Breast epithelium (tissue), 4 donors: ENCODE measurements around the gene DES. TPM values are rescaled to one million over a fixed set of nuclear protein-coding genes. Genes with fewer than 3 reads are reported as not detected.

Experiments used
- DNase-seq, 2 donors: peaks; one replicate each; pipeline ENCODE4 v3.0.0-alpha.2; 2019; ENCODE audit warnings: low spot score in 2 of 2
- H3K27ac ChIP-seq, 2 donors: fragments of 200-600 bp; sonication (generic) in 1 of 2; one replicate each; pipeline ENCODE4 v1.5.1; 2016 to 2019; ENCODE audit warnings: mild to moderate bottlenecking in 1 of 2
- H3K27me3 ChIP-seq, 2 donors: fragments of 200-600 bp; sonication (generic) in 1 of 2; one replicate each; pipeline versions ENCODE4 v1.5.1 to v1.6.0; 2017 to 2019; ENCODE audit warnings: control low read depth in 1 of 2, mild to moderate bottlenecking in 1 of 2
- H3K36me3 ChIP-seq: fragments of 200-600 bp; one replicate; pipeline ENCODE4 v1.5.1; 2019
- H3K4me1 ChIP-seq, 2 donors: fragments of 200-600 bp; sonication (generic); one replicate each; pipeline ENCODE4 v1.5.1; 2016 to 2019; ENCODE audit warnings: control low read depth in 1 of 2
- H3K4me3 ChIP-seq, 3 donors: fragments of 200-600 bp; sonication (generic); 1 replicate in 2 of 3; 2 replicates in 1 of 3; pipeline ENCODE4 v1.5.1; 2016 to 2019; ENCODE audit warnings: mild to moderate bottlenecking in 3 of 3, moderate library complexity in 2 of 3
- H3K9me3 ChIP-seq, 2 donors: fragments of 200-600 bp; sonication (generic) in 1 of 2; one replicate each; pipeline ENCODE4 v1.5.1; 2016 to 2019; ENCODE audit warnings: control low read depth in 1 of 2
- POLR2A ChIP-seq: fragments of 450-650 bp; IDR thresholded peaks from one replicate; pipeline ENCODE4 v1.6.1; 2016; ENCODE audit warnings: antibody characterized with exemption, mild to moderate bottlenecking, moderate library complexity
- POLR2AphosphoS5 ChIP-seq, 3 donors: sonication (generic); formaldehyde crosslinking; IDR thresholded peaks; one replicate each; pipeline ENCODE4 v1.6.1; 2017; ENCODE audit warnings: antibody characterized with exemption in 3 of 3
- intact Hi-C: fragments of 100-400 bp; cut with DNase I; formaldehyde crosslinking; loops from one replicate; pipeline ENCODE4 v1.15.1; 2023; ENCODE audit warnings: low total_unique reads
- total RNA-seq, 3 donors: library from RNA; depleted of rRNA; stranded (reverse); fragments of >200 nt; gene quantifications; one replicate each; pipeline ENCODE4 v1.1.0, GENCODE V29; 2016
- TF ChIP-seq, protein P1 (sequence below), 3 donors: fragments of 450-650 bp; IDR thresholded peaks; one replicate each; pipeline ENCODE4 v1.5.1; 2016 to 2017; ENCODE audit warnings: antibody characterized with exemption in 3 of 3, mild to moderate bottlenecking in 3 of 3, moderate library complexity in 3 of 3

The DES gene
- total RNA-seq, 3 donors from 2014 or later, result 17.1 to 29.6 (median 29.5) TPM

DNA sequence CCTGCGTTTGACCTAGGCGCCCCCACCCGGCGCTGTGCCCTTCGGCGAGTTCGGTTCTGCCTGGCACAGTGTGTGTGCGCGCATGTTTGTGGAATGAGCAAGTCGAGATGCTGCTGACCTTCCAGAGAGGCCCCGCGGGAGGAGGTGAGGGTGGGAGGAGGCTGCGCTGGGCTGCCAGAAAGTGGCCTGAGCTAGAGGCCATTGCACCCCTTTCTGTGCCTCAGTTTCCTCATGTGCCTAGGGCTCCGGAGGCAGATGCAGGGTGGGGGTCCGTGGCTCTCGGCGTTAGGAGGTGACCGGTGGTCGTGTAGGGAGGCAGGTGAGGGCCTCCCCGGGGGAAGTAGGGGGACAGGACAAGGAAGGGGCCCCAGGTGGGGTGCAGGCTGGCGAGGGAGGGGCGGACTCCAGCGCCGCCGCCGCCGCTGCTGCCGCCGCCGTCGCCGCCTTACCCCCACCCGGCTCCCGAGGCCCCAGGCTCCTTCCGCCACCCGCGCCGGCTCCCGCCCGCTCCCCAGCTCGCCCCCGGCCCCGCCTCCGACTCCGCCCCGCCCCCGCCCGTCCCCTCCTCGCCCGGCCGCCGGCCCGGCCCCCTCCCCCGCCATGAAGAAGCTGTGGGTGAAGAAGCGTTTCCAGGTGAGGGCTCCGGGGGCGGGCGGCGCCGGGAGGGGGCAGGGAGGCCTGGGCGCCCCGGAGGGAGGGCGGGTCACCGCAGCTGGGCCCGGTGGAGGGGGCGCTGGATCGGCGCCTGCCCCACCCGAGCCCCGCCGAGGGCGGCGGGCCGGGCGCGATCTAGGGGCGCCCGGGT, 23.5 kb downstream of the DES start:
- H3K9me3 ChIP-seq, result no peaks in the 10 kb centered on the region
- H3K4me3 ChIP-seq, result peak overlapping the region; percentile 41 to 89 (median 70)
- H3K36me3 ChIP-seq, result no peaks in the 10 kb centered on the region
- no peaks in the 10 kb centered on the region for H3K4me1 ChIP-seq
- intact Hi-C loops, result no loop called here
- H3K27ac ChIP-seq, result peak overlapping the region; percentile 79 to 86
- DNase-seq, result peak in 1 of 2 donors; percentile 42
- TF ChIP-seq POLR2A (no peak), POLR2AphosphoS5 (IDR thresholded peaks at IDR 0.05) (no peak)
- TF ChIP-seq, protein P1, sequence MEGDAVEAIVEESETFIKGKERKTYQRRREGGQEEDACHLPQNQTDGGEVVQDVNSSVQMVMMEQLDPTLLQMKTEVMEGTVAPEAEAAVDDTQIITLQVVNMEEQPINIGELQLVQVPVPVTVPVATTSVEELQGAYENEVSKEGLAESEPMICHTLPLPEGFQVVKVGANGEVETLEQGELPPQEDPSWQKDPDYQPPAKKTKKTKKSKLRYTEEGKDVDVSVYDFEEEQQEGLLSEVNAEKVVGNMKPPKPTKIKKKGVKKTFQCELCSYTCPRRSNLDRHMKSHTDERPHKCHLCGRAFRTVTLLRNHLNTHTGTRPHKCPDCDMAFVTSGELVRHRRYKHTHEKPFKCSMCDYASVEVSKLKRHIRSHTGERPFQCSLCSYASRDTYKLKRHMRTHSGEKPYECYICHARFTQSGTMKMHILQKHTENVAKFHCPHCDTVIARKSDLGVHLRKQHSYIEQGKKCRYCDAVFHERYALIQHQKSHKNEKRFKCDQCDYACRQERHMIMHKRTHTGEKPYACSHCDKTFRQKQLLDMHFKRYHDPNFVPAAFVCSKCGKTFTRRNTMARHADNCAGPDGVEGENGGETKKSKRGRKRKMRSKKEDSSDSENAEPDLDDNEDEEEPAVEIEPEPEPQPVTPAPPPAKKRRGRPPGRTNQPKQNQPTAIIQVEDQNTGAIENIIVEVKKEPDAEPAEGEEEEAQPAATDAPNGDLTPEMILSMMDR (IDR thresholded peaks at IDR 0.05), result no peak
- H3K27me3 ChIP-seq, result no peaks in the 10 kb centered on the region

DNA sequence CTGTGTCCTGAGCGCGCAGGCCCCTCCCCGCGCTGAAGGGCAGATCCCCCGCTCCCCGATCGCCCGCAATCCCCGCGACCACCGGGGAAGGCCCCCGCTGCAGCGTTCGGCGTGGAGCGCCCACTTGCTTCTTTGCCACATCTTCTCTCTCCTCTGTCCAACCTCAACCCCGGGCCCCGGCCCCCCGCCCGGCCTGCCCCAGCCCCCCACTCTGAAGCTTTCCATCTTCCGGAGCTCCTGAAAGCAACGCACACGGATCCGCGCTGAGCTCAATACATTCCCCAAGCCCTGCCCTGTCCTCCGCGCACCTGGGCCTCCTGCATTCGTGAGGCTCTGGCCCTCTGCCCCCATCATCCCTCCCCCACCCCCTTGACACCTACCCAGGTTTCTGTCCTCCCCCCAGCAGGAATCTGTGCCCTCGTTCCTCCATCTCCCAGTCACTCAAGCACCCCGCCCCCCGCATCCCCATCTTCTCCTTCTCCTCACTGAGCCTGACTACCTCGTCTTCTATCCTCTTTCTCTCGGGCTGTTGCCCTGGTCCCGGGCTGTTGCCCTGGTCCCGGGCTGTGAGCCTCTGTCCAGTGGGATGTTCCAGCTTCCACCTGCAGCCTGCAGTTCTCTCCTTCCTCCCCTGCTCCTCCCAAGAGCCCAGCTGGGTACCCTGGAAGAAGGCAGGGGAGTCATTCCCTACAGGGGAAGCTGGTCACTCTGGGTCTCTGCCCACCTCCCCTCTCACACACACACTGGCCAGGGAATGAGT, 24.3 kb downstream of the DES start:
- H3K4me1 ChIP-seq, result no peaks in the 10 kb centered on the region
- DNase-seq, result no peak
- no peaks in the 10 kb centered on the region for H3K36me3 ChIP-seq
- no peaks in the 10 kb centered on the region for H3K27me3 ChIP-seq
- H3K4me3 ChIP-seq, result peak overlapping the region; percentile 41 to 89 (median 70)
- TF ChIP-seq POLR2A, result no peak
- TF ChIP-seq, protein P1 (IDR thresholded peaks at IDR 0.05), result no peak
- no peak for TF ChIP-seq POLR2AphosphoS5 (IDR thresholded peaks at IDR 0.05)
- H3K27ac ChIP-seq, result peak overlapping the region; percentile 79 to 86
- no peaks in the 10 kb centered on the region for H3K9me3 ChIP-seq
- intact Hi-C loops, result no loop called here

DNA sequence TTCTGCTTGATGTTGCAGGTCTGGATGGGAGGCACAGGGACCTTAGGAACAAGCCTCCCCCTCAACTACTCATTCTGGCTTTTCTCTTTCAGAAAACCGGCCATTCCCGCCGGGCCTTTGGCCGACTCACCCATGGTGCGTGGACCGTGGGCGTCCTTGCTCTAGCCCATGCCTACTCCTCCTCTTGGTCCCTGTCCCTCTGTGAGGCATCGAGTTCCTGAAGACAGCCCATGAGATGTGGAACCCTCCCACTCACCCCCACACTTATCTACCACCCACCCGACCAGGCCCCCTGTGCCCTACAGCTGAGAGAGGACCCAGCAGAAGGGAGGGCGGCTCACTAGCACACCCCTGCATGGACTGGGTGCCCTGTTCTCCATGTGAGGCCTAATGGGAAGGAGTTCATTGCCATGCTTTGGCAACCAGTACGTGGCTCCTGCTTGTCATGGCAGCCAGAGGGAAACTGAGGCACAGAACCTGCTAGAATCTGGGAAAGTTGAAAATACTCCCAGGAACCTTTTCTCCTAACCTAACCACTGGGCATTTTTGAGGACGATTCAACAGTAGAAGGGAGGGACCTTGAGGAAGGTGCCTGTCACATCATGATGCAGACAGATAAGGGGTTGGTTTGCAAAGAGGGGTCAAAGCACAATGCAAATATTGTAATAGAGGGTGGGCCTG, 25.0 kb downstream of the DES start:
- H3K4me3 ChIP-seq, result peak overlapping the region in 2 of 3 donors; percentile 70 to 89
- TF ChIP-seq POLR2A (no peak), POLR2AphosphoS5 (IDR thresholded peaks at IDR 0.05) (no peak)
- TF ChIP-seq, protein P1 (IDR thresholded peaks at IDR 0.05), result no peak
- H3K27me3 ChIP-seq, result no peaks in the 10 kb centered on the region
- no peak for DNase-seq
- H3K4me1 ChIP-seq, result no peaks in the 10 kb centered on the region
- H3K9me3 ChIP-seq, result no peaks in the 10 kb centered on the region
- H3K27ac ChIP-seq, result peak overlapping the region; percentile 79 to 86
- intact Hi-C loops, result no loop called here
- no peaks in the 10 kb centered on the region for H3K36me3 ChIP-seq

DNA sequence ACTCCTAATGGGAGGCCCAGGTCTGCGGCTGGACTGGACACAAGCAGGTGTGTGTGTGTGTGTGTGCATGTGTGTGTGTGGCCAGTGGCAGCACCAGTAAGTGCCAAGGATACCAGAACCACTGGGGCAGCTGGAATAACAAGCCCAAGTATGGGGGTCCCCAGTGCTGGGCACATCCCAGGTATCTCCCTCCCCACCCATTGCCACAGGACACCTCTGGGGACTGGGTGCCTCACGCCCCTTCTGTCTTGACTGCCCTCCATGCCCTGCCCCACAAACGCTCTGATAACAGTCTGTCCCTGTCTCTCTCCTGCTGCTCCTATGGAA, 25.5 kb downstream of the DES start:
- H3K27ac ChIP-seq, result peak overlapping the region in 1 of 2 donors; percentile 86
- no peaks in the 10 kb centered on the region for H3K36me3 ChIP-seq
- DNase-seq, result no peak
- TF ChIP-seq, protein P1 (IDR thresholded peaks at IDR 0.05), result no peak
- TF ChIP-seq POLR2A (no peak), POLR2AphosphoS5 (IDR thresholded peaks at IDR 0.05) (no peak)
- no peak overlapping the region for H3K4me3 ChIP-seq
- H3K4me1 ChIP-seq, result no peaks in the 10 kb centered on the region
- H3K27me3 ChIP-seq, result no peaks in the 10 kb centered on the region
- no peaks in the 10 kb centered on the region for H3K9me3 ChIP-seq
- intact Hi-C loops, result no loop called here
